GM12872 (cell line): ENCODE results near the gene CHD5.

Source experiments
- TF ChIP-seq, protein P1 (sequence below): IDR thresholded peaks from 3 replicates; pipeline ENCODE4 v1.5.1; 2011; ENCODE audit warnings: low read depth, mild to moderate bottlenecking, low read length, moderate library complexity; ENCODE audit not compliant: insufficient read depth

CHD5 gene

DNA sequence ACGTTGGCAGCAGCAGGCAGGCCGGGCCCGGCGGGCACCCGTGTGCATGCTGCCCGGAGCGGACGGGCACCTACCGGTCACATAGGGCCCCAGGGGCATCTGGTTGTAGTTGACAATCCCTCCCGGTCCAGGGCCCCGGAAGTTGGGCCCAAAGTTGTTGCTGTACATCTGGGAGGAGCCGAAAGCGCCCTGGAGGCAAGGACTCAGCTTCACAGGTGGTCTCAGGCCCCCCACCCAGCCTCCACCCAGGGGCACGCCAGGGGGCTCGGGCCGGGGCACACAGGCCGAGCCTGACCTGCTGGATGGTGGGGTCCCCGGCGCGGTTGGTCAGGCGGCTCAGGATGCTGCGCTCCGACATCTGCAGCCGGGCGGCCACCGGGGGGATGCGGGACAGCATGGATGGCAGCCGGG is 73.8 kb downstream of the CHD5 start:
- TF ChIP-seq, protein P1, sequence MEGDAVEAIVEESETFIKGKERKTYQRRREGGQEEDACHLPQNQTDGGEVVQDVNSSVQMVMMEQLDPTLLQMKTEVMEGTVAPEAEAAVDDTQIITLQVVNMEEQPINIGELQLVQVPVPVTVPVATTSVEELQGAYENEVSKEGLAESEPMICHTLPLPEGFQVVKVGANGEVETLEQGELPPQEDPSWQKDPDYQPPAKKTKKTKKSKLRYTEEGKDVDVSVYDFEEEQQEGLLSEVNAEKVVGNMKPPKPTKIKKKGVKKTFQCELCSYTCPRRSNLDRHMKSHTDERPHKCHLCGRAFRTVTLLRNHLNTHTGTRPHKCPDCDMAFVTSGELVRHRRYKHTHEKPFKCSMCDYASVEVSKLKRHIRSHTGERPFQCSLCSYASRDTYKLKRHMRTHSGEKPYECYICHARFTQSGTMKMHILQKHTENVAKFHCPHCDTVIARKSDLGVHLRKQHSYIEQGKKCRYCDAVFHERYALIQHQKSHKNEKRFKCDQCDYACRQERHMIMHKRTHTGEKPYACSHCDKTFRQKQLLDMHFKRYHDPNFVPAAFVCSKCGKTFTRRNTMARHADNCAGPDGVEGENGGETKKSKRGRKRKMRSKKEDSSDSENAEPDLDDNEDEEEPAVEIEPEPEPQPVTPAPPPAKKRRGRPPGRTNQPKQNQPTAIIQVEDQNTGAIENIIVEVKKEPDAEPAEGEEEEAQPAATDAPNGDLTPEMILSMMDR: no peak

DNA sequence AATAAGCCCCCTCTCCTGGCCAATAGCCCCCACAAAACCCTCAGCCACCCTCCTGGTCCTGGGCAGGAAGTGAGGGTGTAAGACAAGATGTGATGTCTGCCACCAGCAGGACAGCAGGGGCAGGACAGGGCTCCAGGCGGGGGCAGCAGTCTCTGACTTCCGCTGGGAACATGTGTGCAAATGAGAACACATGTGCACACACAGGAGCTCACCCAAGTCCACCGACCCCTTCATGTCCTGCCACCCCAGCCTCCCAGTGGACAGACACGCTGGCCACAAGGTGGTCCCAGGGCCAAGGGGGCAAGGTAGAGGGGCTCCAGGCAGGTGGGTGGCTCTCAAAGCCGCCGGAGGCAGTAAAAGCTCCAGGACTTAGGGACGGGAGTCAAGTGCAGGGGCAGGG is 74.4 kb downstream of the CHD5 start:
- TF ChIP-seq, protein P1: no peak

DNA sequence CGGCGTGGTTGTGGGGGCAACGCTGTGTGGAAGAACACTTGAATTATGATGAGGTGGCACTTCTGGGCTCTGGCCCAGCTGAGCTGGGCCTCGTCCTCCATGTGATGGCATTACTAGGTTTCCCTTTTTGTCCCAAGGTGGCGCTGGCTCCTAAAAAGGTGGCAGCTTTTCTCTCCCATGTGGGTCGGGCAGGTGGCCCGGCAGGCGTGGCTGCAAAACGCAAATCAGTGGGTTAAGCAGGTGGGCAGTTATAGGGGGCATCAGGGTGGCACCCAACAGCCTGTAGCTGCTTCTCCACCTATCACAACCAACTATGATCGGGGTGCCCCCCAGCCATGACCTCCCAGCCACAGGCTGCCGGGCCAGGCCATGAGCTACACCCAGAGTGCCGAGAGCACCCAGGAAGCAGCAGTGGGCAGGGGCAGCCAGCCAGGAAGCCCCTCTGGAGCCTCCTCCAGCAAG is 74.9 kb downstream of the CHD5 start:
- TF ChIP-seq, protein P1: no peak

DNA sequence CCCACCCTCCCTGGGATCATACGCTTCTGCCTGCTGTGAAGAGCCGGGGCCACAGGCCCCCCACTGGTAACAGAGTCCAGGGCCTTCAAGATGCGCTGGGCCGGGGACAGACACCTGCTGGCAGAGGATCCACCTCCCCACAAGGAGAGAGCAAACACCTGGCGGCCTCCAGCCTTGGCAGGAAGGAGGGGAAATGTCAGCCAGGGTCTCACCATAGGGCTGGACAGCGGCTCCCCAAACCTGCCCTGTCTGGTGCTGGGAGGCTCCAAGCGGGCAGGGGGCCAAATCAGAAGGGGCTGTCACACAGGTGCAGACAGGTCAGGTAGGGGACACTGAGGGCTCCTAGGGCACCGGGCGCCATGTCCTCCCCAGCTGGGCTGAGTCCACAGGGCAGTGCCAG is 75.5 kb downstream of the CHD5 start:
- TF ChIP-seq, protein P1: no peak

DNA sequence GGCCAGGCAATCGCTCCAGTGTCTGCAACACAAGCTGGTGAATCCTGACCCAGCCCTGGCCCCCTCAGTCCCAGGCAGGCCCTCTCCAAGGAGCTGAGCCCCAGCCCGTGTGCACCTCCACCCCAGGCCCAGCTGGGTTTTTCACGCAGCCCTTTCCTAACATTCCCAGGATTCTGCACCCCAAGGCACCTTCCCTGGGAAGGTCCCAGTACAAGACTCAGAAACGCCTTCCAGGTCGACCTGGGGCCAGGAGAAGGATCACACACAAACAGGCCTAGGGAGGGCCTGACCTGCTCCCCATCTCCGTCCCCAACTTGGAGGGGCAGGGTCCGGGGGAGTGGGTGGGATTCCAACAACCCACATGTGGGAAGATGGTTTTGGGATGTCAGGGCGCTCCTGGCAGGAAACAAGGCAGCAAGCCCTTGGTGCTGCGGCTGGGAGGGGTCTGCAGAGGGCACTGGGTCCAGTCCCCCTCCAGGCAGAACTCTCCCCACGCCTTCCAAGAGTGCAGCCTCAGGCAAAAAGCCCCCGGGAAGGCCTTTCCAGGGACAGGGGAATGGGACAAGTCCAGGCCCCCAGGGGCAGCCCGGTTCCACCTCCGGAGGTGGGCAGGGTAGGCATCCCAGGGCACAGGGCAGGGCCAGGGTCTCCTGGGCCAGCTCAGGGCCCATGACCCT is 76.1 kb downstream of the CHD5 start:
- TF ChIP-seq, protein P1: no peak

DNA sequence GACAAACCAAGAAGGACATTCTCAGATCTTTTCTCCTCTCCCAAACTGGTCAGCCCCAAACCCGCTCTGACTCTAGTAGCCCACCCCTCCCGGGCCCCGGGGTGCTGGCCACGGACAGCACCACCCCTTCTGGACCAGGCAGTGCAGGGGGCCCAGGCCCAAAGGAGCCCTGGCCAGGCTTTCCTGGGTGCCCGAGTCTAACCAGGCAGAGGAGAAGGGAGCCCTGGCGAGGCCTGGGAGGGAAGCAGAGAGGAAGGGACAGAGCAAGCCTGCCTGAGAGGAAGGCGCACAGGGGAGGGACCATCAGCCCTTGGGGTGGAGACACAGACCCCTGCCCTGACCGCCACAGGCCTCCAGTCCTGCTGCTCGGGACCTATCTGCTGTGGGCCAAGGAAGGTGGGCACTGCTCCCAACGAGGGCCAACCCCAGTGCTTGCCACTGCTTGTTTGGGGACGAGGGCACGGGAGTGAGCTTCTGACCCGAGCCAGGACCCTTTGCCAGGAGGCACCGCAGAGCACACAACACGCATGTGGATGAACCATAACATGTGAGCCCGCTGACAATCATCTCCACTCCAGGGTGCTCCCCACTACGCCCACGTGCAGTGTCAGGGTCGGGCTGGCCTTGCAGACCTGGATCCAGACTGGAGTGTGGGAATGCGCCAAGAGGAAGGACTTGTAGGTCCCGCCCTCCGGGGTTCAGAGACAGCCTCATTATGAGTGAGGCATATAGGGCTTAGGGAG is 76.8 kb downstream of the CHD5 start:
- TF ChIP-seq, protein P1: no peak

DNA sequence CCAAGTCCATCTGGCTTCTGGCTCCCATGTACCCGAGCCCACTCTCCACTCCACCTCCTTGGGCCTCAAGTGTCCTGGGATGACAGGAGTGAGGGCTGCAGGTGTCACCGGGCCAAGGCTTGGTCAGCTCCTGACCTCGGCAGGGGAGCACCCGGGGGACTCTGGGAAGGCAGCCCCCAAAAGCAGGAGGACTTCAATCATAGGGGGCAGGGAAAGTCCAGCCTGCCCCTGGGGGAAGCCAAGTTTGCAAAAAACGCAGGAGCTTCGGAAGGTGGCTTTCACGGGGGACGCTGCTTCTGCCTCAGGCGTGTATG is 77.6 kb downstream of the CHD5 start:
- TF ChIP-seq, protein P1: no peak
